Left cardiac atrium (tissue), 4 donors: ENCODE data around the gene PRKAG2. TPM values are rescaled to one million over a fixed set of nuclear protein-coding genes. Genes with fewer than 3 reads are reported as not detected.

ENCODE experiments used
- ATAC-seq, 2 donors: fragments of 200-7000 bp; cut with Tn5 transposase; one replicate each; pipeline ENCODE4 v1.9.1; 2020; ENCODE audit warnings: mild to moderate bottlenecking in 2 of 2, moderate library complexity in 2 of 2
- DNase-seq: peaks from one replicate; pipeline ENCODE4 v3.0.0-alpha.2; 2020
- intact Hi-C, 2 donors: fragments of 100-400 bp; cut with DNase I; formaldehyde crosslinking; loops; one replicate each; pipeline versions ENCODE4 v1.14.1 to v1.15.1; 2022 to 2023
- total RNA-seq, 2 donors: library from RNA; stranded (reverse); fragmentation: NEBNext Ultra II Directional; extraction: Animal tissue kit (Norgen Biotek cat#: 25700); gene quantifications; one replicate each; pipeline ENCODE4 v1.2.1, GENCODE V29; 2021
- donor health status: DM: no; HTN: yes; CAD: no.
- donor health status: DM: no; HTN: yes; CAD: no; lungs with severe emphysema.
- donor health status: DM: yes; HTN: yes; CAD: no.
- donor health status: Dilated cardiomyopathy.

Gene PRKAG2
- total RNA-seq, 2 donors from 2014 or later: 141 to 253 TPM

- DNase-seq: no peak
- ATAC-seq: no peak
- intact Hi-C loops: no loop called here
Observed at GRCh38 chr7:151650161-151650560, 226.8 kb downstream of the PRKAG2 start.

DNA sequence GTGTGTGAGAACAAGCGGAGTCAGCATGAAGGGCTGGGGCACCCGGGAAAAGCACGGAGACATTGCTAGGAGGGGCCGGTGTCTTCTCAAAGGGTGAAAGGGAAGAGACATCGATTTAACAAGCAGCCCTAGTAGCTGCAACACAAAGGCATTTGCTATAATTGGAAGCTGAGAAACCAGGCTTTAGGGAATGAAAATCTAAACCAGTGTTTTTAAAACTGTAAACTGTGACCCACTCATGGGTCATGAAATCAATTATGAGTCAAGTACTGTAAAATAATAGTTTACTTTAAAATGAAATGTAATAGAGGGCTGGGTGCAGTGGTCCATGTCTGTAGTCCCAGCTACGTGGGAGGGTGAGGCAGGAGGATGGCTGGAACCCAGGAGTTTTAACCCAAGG, 228.5 kb downstream of the PRKAG2 start:
- intact Hi-C loops: no loop called here
- DNase-seq (no peak), ATAC-seq (no peak)

GRCh38 chr7:151647874-151648273, 229.0 kb downstream of the PRKAG2 start:
- ATAC-seq (no peak), DNase-seq (no peak)
- intact Hi-C loops: no loop called here

GRCh38 chr7:151647006-151647405, 229.9 kb downstream of the PRKAG2 start:
- intact Hi-C loops: no loop called here
- ATAC-seq (no peak), DNase-seq (no peak)

- ATAC-seq: no peak
Observed at GRCh38 chr7:151645311-151645710, 231.6 kb downstream of the PRKAG2 start.

GRCh38 chr7:151644554-151644953, 232.4 kb downstream of the PRKAG2 start:
- intact Hi-C loops: no loop called here
- DNase-seq (no peak), ATAC-seq (no peak)

More at GRCh38 chr7:151645311-151645710, 231.6 kb downstream of the PRKAG2 start:
- no peak for DNase-seq
- intact Hi-C loops: no loop called here

GRCh38 chr7:151642746-151643145, 234.2 kb downstream of the PRKAG2 start:
- ATAC-seq: no peak
- DNase-seq: no peak
- intact Hi-C loops: no loop called here

GRCh38 chr7:151641587-151641986, 235.3 kb downstream of the PRKAG2 start:
- ATAC-seq (no peak), DNase-seq (no peak)
- intact Hi-C loops: no loop called here

- intact Hi-C loops: loop anchor here in 1 of 2 donors (10.0 kb wide), 1 partner anchor 57 kb away; no protein-coding TSS in a partner anchor
- DNase-seq (no peak), ATAC-seq (peak; percentile 60 to 78)
Observed at GRCh38 chr7:151637781-151638261, 239.1 kb downstream of the PRKAG2 start.

DNA sequence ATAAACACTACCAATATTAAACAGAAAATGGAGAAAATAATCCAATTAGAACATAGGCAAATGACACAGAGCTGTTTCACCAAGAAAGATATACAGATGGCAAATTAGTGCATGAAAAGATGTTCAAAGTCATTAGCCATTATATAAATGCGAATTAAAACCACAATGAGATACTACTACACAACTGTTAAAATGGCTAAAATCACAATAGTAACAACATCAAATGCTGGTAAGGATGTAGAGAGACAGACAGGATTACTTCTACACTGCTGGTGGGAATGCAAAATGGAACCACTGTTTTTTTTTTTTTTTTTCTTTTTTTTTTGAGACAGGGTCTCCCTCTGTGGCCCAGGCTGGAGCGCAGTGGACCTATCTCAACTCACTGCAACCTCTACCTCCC, 242.3 kb downstream of the PRKAG2 start:
- no peak for ATAC-seq
- no peak for DNase-seq
- intact Hi-C loops: loop anchor here in 1 of 2 donors (10.0 kb wide), 1 partner anchor 60 kb away; no protein-coding TSS in a partner anchor

DNA sequence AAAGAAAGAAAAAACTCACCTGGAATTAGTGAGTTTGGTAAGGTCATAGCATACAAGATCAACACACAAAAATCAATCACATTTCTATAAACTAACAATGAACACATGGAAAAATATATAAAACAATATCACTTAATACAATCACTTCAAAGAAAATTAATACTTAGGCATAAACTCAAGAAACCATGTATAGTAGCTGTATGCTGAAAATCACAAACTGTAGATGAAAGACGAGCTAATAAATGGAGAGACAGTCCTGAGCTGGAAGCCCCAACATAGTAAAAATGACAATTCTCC, 243.5 kb downstream of the PRKAG2 start:
- no peak for DNase-seq
- no peak for ATAC-seq
- intact Hi-C loops: loop anchor here in 1 of 2 donors (10.0 kb wide), 1 partner anchor 61 kb away; no protein-coding TSS in a partner anchor

GRCh38 chr7:151632750-151633515, 244.0 kb downstream of the PRKAG2 start:
- intact Hi-C loops: loop anchor here in 1 of 2 donors (10.0 kb wide), 1 partner anchor 62 kb away; no protein-coding TSS in a partner anchor
- DNase-seq (peak; percentile 62), ATAC-seq (peak; percentile 40 to 62)

- DNase-seq (peak; percentile 83), ATAC-seq (peak; percentile 86 to 90)
- intact Hi-C loops: loop anchor here in 1 of 2 donors (10.0 kb wide), 1 partner anchor 63 kb away; no protein-coding TSS in a partner anchor
Observed at GRCh38 chr7:151631953-151632749, 244.8 kb downstream of the PRKAG2 start.

- ATAC-seq (peak; percentile 18 to 40), DNase-seq (no peak)
- intact Hi-C loops: loop anchor here in 1 of 2 donors (10.0 kb wide), 1 partner anchor 63 kb away; no protein-coding TSS in a partner anchor
Observed at GRCh38 chr7:151631570-151631952, 245.4 kb downstream of the PRKAG2 start.

DNA sequence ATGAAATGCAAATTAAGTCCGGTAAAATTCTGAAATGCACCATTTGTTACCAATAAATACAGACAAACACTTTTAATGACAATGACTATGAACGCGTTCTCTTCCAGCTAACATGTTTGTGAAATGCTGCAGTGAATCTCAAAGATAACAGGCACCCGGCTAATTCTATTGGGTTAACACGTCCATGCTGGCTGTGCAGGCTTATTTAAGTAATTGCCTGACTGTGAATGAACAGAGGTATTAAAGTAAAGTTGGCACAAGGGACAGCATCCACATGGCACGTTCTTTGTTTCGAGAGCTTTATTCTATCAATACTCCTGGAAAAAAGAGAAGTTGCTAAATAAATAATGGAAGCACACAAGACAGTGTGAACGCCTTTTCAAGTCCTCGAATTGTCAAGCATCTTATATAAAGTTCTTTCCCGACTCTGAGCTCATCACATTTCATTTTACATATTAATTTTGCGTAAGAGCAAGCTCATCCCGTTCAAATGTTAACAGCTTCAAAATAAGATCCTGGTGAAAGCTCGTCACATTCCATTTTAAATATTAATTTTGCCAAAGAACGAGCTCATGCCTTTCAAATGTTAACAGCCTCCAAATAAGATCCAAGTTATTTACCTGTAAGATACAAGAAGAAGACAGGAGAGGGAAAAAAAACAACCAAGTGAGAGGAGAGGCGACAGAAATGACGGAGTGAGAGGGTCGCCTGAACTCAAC, 245.9 kb downstream of the PRKAG2 start:
- DNase-seq: no peak
- no peak for ATAC-seq
- intact Hi-C loops: loop anchor here in 1 of 2 donors (10.0 kb wide), 1 partner anchor 64 kb away; no protein-coding TSS in a partner anchor

GRCh38 chr7:151630358-151630757, 246.6 kb downstream of the PRKAG2 start:
- intact Hi-C loops: loop anchor here in 1 of 2 donors (10.0 kb wide), 1 partner anchor 64 kb away; no protein-coding TSS in a partner anchor
- ATAC-seq (no peak), DNase-seq (no peak)

- DNase-seq (no peak), ATAC-seq (no peak)
- intact Hi-C loops: loop anchor here in 1 of 2 donors (10.0 kb wide), 2 partner anchors 65 to 105 kb away; no protein-coding TSS in a partner anchor
Observed at GRCh38 chr7:151629713-151630272, 247.1 kb downstream of the PRKAG2 start.

DNA sequence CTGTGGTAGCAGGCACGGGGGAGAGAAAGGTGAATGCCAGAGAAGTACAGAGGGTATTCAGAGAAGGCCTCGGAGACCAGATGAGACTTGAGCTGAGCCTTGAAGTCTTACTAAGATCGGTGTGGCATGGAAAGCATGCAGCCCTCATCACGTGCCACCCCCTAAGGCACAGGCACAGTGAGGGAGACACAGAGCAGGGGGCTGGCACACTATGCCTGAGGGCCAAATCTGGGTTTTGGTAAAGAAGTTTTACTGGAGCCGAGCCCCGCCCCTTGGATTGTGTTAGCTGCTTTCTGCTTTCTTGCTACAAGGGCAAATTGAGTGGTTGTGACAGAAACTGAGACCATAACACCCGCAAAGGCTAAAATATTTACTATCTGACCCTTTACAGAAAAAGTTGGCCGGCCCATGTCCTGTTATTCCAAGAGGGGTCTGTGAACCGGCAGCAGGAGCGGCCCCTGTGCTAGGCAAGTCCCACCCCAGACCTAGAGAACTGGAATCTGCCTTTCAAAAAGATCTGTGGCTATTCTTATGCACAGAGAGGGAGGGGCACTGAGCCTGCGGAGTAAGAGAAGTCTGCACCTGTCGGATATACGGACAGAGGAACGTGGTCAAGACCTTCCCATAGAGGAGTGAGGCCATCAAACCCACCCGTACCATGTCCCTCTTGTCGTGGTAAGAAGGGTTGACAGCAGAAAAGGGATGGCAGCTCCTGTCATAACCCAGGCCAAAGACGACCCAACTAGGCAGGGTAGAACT, 247.9 kb downstream of the PRKAG2 start:
- ATAC-seq: no peak
- no peak for DNase-seq
- intact Hi-C loops: loop anchor here in 1 of 2 donors (10.0 kb wide), 1 partner anchor 106 kb away; no protein-coding TSS in a partner anchor
